ENCODE results near the gene CALY. TPM values are rescaled to one million over a fixed set of nuclear protein-coding genes. Genes with fewer than 3 reads are reported as not detected.

The CALY gene
- total RNA-seq, 1 donor = not detected

DNA sequence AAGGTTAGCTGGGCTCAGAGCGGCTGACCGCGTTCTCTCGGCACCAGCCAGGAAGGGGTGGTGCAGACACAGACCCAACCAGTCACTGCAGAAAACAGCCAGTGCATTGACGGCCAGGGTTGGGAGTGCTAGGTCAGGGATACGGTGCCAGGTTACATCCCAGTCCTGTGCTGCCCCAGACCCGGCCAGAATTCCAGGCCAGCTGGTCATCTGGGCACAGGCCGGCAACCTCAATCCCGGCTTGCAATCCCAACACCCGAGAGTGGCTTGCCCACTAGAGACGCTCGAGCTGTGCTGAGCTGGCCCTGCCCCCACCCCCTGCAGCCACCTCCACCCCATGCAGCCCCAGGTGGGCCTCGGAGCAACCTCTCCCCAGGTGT, 14.2 kb upstream of the CALY start:
- Histone ChIP-seq H2AFZ (ENCODE audit: low read length) (no peak overlapping the region), H4K20me1 (ENCODE audit: insufficient read depth, low read length) (no peaks in the 10 kb centered on the region), H3K36me3 (ENCODE audit: insufficient read depth, low read length) (no peaks in the 10 kb centered on the region), H3K27me3 (ENCODE audit: insufficient read depth, low read length) (no peaks in the 10 kb centered on the region), H3K4me2 (ENCODE audit: insufficient read depth, low read length) (no peak overlapping the region), H3K79me2 (ENCODE audit: insufficient read depth, low read length) (no peaks in the 10 kb centered on the region), H3K4me3 (ENCODE audit: insufficient read depth, low read length) (no peak overlapping the region), H3K9me3 (ENCODE audit: low read depth, low read length) (no peaks in the 10 kb centered on the region), H3K4me1 (ENCODE audit: insufficient read depth, low read length) (no peaks in the 10 kb centered on the region), H3K27ac (ENCODE audit: low read depth, low read length) (no peak overlapping the region)
- TF ChIP-seq, protein P1, sequence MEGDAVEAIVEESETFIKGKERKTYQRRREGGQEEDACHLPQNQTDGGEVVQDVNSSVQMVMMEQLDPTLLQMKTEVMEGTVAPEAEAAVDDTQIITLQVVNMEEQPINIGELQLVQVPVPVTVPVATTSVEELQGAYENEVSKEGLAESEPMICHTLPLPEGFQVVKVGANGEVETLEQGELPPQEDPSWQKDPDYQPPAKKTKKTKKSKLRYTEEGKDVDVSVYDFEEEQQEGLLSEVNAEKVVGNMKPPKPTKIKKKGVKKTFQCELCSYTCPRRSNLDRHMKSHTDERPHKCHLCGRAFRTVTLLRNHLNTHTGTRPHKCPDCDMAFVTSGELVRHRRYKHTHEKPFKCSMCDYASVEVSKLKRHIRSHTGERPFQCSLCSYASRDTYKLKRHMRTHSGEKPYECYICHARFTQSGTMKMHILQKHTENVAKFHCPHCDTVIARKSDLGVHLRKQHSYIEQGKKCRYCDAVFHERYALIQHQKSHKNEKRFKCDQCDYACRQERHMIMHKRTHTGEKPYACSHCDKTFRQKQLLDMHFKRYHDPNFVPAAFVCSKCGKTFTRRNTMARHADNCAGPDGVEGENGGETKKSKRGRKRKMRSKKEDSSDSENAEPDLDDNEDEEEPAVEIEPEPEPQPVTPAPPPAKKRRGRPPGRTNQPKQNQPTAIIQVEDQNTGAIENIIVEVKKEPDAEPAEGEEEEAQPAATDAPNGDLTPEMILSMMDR (IDR thresholded peaks at IDR 0.05; ENCODE audit: extremely low read depth, low read depth, low read length) = no peak
- peak; percentile 77 for DNase-seq (ENCODE audit: insufficient read length, low spot score, missing footprints)

DNA sequence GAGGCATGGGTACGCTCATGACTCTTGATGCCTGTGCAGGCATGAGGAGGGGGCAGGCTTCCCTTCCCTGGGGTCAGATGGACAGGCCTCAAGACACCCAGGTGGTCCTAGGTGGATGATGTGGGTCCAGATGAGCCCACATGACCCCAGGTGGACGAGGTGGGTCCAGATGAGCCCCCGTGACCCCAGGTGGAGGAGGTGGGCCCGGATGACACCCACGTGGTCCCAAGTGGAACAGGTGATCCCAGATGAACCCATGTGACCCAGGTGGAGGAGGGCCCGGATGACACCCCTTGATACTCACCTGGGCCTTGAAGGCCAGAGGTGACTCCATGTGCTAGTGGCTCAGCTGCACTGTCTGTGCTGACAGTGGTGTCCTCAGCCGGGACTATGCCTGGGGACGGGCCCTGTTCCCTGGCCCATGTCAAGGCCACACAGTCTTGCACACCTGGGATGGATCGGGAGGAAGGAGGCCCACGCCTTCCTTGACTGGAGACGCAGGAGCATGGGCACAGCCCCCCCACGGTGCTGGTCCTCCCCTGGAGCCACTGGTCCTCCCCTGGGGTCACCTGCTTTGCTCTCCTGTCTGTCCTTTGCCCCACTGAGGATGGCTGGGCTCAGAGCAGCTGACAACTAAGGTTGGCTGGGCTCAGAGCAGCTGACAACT, 13.7 kb upstream of the CALY start:
- H2AFZ ChIP-seq (ENCODE audit: low read length) = no peak overlapping the region
- no peaks in the 10 kb centered on the region for H3K36me3 ChIP-seq (ENCODE audit: insufficient read depth, low read length)
- H3K79me2 ChIP-seq (ENCODE audit: insufficient read depth, low read length) = no peaks in the 10 kb centered on the region
- no peaks in the 10 kb centered on the region for H3K27me3 ChIP-seq (ENCODE audit: insufficient read depth, low read length)
- TF ChIP-seq, protein P1 (IDR thresholded peaks at IDR 0.05; ENCODE audit: extremely low read depth, low read depth, low read length) = no peak
- no peaks in the 10 kb centered on the region for H3K4me1 ChIP-seq (ENCODE audit: insufficient read depth, low read length)
- peak; percentile 72 for DNase-seq (ENCODE audit: insufficient read length, low spot score, missing footprints)
- H4K20me1 ChIP-seq (ENCODE audit: insufficient read depth, low read length) = no peaks in the 10 kb centered on the region
- H3K4me2 ChIP-seq (ENCODE audit: insufficient read depth, low read length) = no peak overlapping the region
- H3K27ac ChIP-seq (ENCODE audit: low read depth, low read length) = no peak overlapping the region
- H3K9me3 ChIP-seq (ENCODE audit: low read depth, low read length) = no peaks in the 10 kb centered on the region
- H3K4me3 ChIP-seq (ENCODE audit: insufficient read depth, low read length) = no peak overlapping the region

- DNase-seq (ENCODE audit: insufficient read length, low spot score, missing footprints) = no peak
- H3K27ac ChIP-seq (ENCODE audit: low read depth, low read length) = no peak overlapping the region
- no peak overlapping the region for H3K4me3 ChIP-seq (ENCODE audit: insufficient read depth, low read length)
- H3K4me2 ChIP-seq (ENCODE audit: insufficient read depth, low read length) = no peak overlapping the region
- no peaks in the 10 kb centered on the region for H3K36me3 ChIP-seq (ENCODE audit: insufficient read depth, low read length)
- no peaks in the 10 kb centered on the region for H3K9me3 ChIP-seq (ENCODE audit: low read depth, low read length)
- no peak overlapping the region for H2AFZ ChIP-seq (ENCODE audit: low read length)
- H3K27me3 ChIP-seq (ENCODE audit: insufficient read depth, low read length) = no peaks in the 10 kb centered on the region
- no peaks in the 10 kb centered on the region for H3K4me1 ChIP-seq (ENCODE audit: insufficient read depth, low read length)
- H3K79me2 ChIP-seq (ENCODE audit: insufficient read depth, low read length) = no peaks in the 10 kb centered on the region
- TF ChIP-seq, protein P1 (IDR thresholded peaks at IDR 0.05; ENCODE audit: extremely low read depth, low read depth, low read length) = no peak
- no peaks in the 10 kb centered on the region for H4K20me1 ChIP-seq (ENCODE audit: insufficient read depth, low read length)
Measured at GRCh38 chr10:133349577-133350011, 12.9 kb upstream of the CALY start.

- TF ChIP-seq, protein P1 (IDR thresholded peaks at IDR 0.05; ENCODE audit: extremely low read depth, low read depth, low read length) = no peak
- no peak overlapping the region for H3K4me3 ChIP-seq (ENCODE audit: insufficient read depth, low read length)
- H4K20me1 ChIP-seq (ENCODE audit: insufficient read depth, low read length) = no peaks in the 10 kb centered on the region
- no peak overlapping the region for H3K4me2 ChIP-seq (ENCODE audit: insufficient read depth, low read length)
- DNase-seq (ENCODE audit: insufficient read length, low spot score, missing footprints) = no peak
- no peaks in the 10 kb centered on the region for H3K9me3 ChIP-seq (ENCODE audit: low read depth, low read length)
- H3K79me2 ChIP-seq (ENCODE audit: insufficient read depth, low read length) = no peaks in the 10 kb centered on the region
- H3K27me3 ChIP-seq (ENCODE audit: insufficient read depth, low read length) = peaks cover 4% of the 10 kb centered on the region
- H3K4me1 ChIP-seq (ENCODE audit: insufficient read depth, low read length) = no peaks in the 10 kb centered on the region
- H2AFZ ChIP-seq (ENCODE audit: low read length) = no peak overlapping the region
- H3K36me3 ChIP-seq (ENCODE audit: insufficient read depth, low read length) = no peaks in the 10 kb centered on the region
- H3K27ac ChIP-seq (ENCODE audit: low read depth, low read length) = no peak overlapping the region
Measured at GRCh38 chr10:133349160-133349568, 12.5 kb upstream of the CALY start.

Data from osteoblast (primary cell).